Natural killer cell (primary cell): ENCODE data around the gene SV2B. TPM values are rescaled to one million over a fixed set of nuclear protein-coding genes. Genes with fewer than 3 reads are reported as not detected.

ENCODE experiments used
- ATAC-seq, 3 donors: fragments of 150-1000 bp in 2 of 3; fragments of 200-7000 bp in 1 of 3; cut with Tn5 transposase; 1 replicate in 1 of 3; 2 replicates in 2 of 3; pipeline ENCODE4 v1.10.0; 2021; ENCODE audit warnings: mild to moderate bottlenecking in 2 of 3, moderate library complexity in 2 of 3
- DNase-seq, 2 donors: peaks; one replicate each; pipeline versions ENCODE4 v3.0.0 to v3.0.0-alpha.2; 2013 to 2021; ENCODE audit warnings: mixed read lengths in 1 of 2
- H3K27ac ChIP-seq: one replicate; pipeline ENCODE4 v1.5.1; 2013; ENCODE audit warnings: mild to moderate bottlenecking, low read length
- H3K27me3 ChIP-seq: one replicate; pipeline ENCODE4 v1.6.1; 2013; ENCODE audit warnings: low read length; ENCODE audit not compliant: control insufficient read depth, insufficient read depth
- H3K36me3 ChIP-seq: one replicate; pipeline ENCODE4 v1.6.1; 2013; ENCODE audit warnings: low read length; ENCODE audit not compliant: control insufficient read depth, insufficient read depth
- H3K4me1 ChIP-seq: one replicate; pipeline ENCODE4 v1.6.1; 2013; ENCODE audit warnings: low read length; ENCODE audit not compliant: control insufficient read depth, insufficient read depth
- H3K4me3 ChIP-seq: one replicate; pipeline ENCODE4 v1.5.1; 2013; ENCODE audit warnings: low read length
- H3K9me3 ChIP-seq: one replicate; pipeline ENCODE4 v1.6.1; 2013; ENCODE audit warnings: low read length; ENCODE audit not compliant: control insufficient read depth, insufficient read depth
- H3K27ac Mint-ChIP-seq, 2 donors: one replicate each; pipeline ENCODE4 v1.8.0; 2022; ENCODE audit warnings: mild to moderate bottlenecking in 2 of 2, mixed read lengths in 2 of 2, moderate library complexity in 1 of 2
- H3K27me3 Mint-ChIP-seq, 2 donors: one replicate each; pipeline ENCODE4 v1.8.0; 2022; ENCODE audit warnings: low read depth in 2 of 2, mixed read lengths in 2 of 2
- H3K36me3 Mint-ChIP-seq: one replicate; pipeline ENCODE4 v1.8.0; 2022; ENCODE audit warnings: mixed read lengths
- H3K4me1 Mint-ChIP-seq, 2 donors: one replicate each; pipeline ENCODE4 v1.8.0; 2022; ENCODE audit warnings: mixed read lengths in 2 of 2
- H3K4me3 Mint-ChIP-seq: one replicate; pipeline ENCODE4 v1.8.0; 2022; ENCODE audit warnings: mild to moderate bottlenecking, moderate library complexity, mixed read lengths
- H3K9me3 Mint-ChIP-seq, 2 donors: one replicate each; pipeline ENCODE4 v1.8.0; 2022; ENCODE audit warnings: mixed read lengths in 2 of 2
- WGBS: methylation state at CpG from one replicate; pipeline ENCODE4 v1.1.7; 2013; ENCODE audit warnings: missing lambda C conversion rate; ENCODE audit not compliant: insufficient coverage; 5-methylcytosine and 5-hydroxymethylcytosine counted together
- intact Hi-C: fragments of 100-400 bp; cut with micrococcal nuclease; formaldehyde crosslinking; loops from one replicate; pipeline ENCODE4 v1.14.2; 2022
- total RNA-seq, 4 donors: library from RNA; stranded (reverse); fragments of 120-200 nt in 1 of 4; gene quantifications; one replicate each; pipeline versions ENCODE4 v1.2.3 to v1.2.4, GENCODE V29; 2013 to 2022
- TF ChIP-seq, protein P1 (sequence below): fragments of 200-600 bp; IDR thresholded peaks from one replicate; pipeline ENCODE4 v1.8.0; 2022; ENCODE audit warnings: antibody characterized with exemption

The SV2B gene
- total RNA-seq, 3 donors from 2014 or later (not counting 1 experiment from before 2014, with no cell fraction given): not detected

- no peak for ATAC-seq
- H3K4me1 Mint-ChIP-seq: no peaks in the 10 kb centered on the region
- Histone ChIP-seq H3K4me3 (no peak overlapping the region), H3K36me3 (no peaks in the 10 kb centered on the region), H3K27ac (no peak overlapping the region), H3K4me1 (no peaks in the 10 kb centered on the region), H3K9me3 (no peaks in the 10 kb centered on the region), H3K27me3 (no peaks in the 10 kb centered on the region)
- intact Hi-C loops: no loop called here
- no peaks in the 10 kb centered on the region for H3K9me3 Mint-ChIP-seq
- no peaks in the 10 kb centered on the region for H3K36me3 Mint-ChIP-seq
- WGBS: 57% methylated on average over 3 of the region's 3 CpGs
- no peak overlapping the region for H3K27ac Mint-ChIP-seq
- H3K27me3 Mint-ChIP-seq: peaks cover 22 to 45% of the 10 kb centered on the region in 2 donors
- no peak for DNase-seq
- no peak overlapping the region for H3K4me3 Mint-ChIP-seq
- TF ChIP-seq, protein P1, sequence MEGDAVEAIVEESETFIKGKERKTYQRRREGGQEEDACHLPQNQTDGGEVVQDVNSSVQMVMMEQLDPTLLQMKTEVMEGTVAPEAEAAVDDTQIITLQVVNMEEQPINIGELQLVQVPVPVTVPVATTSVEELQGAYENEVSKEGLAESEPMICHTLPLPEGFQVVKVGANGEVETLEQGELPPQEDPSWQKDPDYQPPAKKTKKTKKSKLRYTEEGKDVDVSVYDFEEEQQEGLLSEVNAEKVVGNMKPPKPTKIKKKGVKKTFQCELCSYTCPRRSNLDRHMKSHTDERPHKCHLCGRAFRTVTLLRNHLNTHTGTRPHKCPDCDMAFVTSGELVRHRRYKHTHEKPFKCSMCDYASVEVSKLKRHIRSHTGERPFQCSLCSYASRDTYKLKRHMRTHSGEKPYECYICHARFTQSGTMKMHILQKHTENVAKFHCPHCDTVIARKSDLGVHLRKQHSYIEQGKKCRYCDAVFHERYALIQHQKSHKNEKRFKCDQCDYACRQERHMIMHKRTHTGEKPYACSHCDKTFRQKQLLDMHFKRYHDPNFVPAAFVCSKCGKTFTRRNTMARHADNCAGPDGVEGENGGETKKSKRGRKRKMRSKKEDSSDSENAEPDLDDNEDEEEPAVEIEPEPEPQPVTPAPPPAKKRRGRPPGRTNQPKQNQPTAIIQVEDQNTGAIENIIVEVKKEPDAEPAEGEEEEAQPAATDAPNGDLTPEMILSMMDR: no peak
Measured at GRCh38 chr15:91227117-91227516, 127.1 kb downstream of the SV2B start.

DNA sequence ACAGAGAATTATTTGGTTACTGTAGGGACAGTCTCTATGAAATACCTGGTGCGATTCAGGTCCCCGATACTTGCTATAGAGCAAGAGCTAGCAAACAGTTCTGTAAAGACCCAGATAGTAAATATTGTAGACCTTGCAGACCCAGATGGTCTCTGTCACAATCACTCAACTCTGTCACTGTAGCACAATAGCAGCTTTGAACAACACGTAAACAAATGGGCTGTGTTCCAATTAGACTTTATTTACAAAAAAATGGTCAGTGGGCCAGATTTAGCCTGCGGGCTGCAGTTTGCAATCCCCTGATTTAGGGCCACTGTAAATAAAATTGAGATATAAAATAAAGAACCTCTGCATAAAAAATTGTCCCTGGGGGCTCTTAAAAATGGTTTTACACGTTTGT, 127.7 kb downstream of the SV2B start:
- Mint-ChIP-seq H3K27me3 (peaks cover 23 to 38% of the 10 kb centered on the region in 2 donors), H3K4me3 (no peak overlapping the region), H3K4me1 (no peaks in the 10 kb centered on the region), H3K9me3 (no peaks in the 10 kb centered on the region), H3K36me3 (no peaks in the 10 kb centered on the region), H3K27ac (no peak overlapping the region)
- TF ChIP-seq, protein P1: no peak
- Histone ChIP-seq H3K9me3 (no peaks in the 10 kb centered on the region), H3K27ac (no peak overlapping the region), H3K36me3 (no peaks in the 10 kb centered on the region), H3K27me3 (no peaks in the 10 kb centered on the region), H3K4me3 (no peak overlapping the region), H3K4me1 (no peaks in the 10 kb centered on the region)
- whole genome bisulfite sequencing: 75% methylated on average over 5 of the region's 5 CpGs
- DNase-seq (no peak), ATAC-seq (no peak)
- intact Hi-C loops: no loop called here

- TF ChIP-seq, protein P1: no peak
- no peak for ATAC-seq
- intact Hi-C loops: no loop called here
- Histone ChIP-seq H3K9me3 (no peaks in the 10 kb centered on the region), H3K27ac (no peak overlapping the region), H3K36me3 (no peaks in the 10 kb centered on the region), H3K4me3 (no peak overlapping the region), H3K4me1 (no peaks in the 10 kb centered on the region), H3K27me3 (no peaks in the 10 kb centered on the region)
- Mint-ChIP-seq H3K36me3 (no peaks in the 10 kb centered on the region), H3K9me3 (no peaks in the 10 kb centered on the region), H3K4me1 (no peaks in the 10 kb centered on the region), H3K27ac (no peak overlapping the region), H3K27me3 (peaks cover 27 to 32% of the 10 kb centered on the region in 2 donors), H3K4me3 (no peak overlapping the region)
- 82% methylated on average over 3 of the region's 3 CpGs for WGBS
- no peak for DNase-seq
Measured at GRCh38 chr15:91228383-91228782, 128.3 kb downstream of the SV2B start.

GRCh38 chr15:91228890-91229289, 128.8 kb downstream of the SV2B start:
- Histone ChIP-seq H3K36me3 (no peaks in the 10 kb centered on the region), H3K9me3 (no peaks in the 10 kb centered on the region), H3K27me3 (no peaks in the 10 kb centered on the region), H3K4me1 (no peaks in the 10 kb centered on the region), H3K4me3 (no peak overlapping the region), H3K27ac (no peak overlapping the region)
- H3K4me3 Mint-ChIP-seq: no peak overlapping the region
- no peak for DNase-seq
- TF ChIP-seq, protein P1: no peak
- intact Hi-C loops: no loop called here
- H3K27ac Mint-ChIP-seq: no peak overlapping the region
- peaks cover 31 to 32% of the 10 kb centered on the region in 2 donors for H3K27me3 Mint-ChIP-seq
- H3K36me3 Mint-ChIP-seq: no peaks in the 10 kb centered on the region
- H3K9me3 Mint-ChIP-seq: no peaks in the 10 kb centered on the region
- no peaks in the 10 kb centered on the region for H3K4me1 Mint-ChIP-seq
- no peak for ATAC-seq
- 86% methylated on average over 6 of the region's 9 CpGs for WGBS
